SK-N-SH (cell line): ENCODE measurements around the gene HINT1. TPM values are rescaled to one million over a fixed set of nuclear protein-coding genes. Genes with fewer than 3 reads are reported as not detected.

Source experiments
- CTCF ChIA-PET: fragments of 300-600, 350-600 bp; formaldehyde crosslinking; extraction: SDS; loops from one replicate; lab custom pipeline; 2021; lab: Yijun Ruan, JAX
- POLR2A ChIA-PET: fragments of 350-600 bp; sonication (Branson Sonifier 250); formaldehyde crosslinking; extraction: SDS; loops from one replicate; lab custom pipeline; 2020; ENCODE audit warnings: antibody characterized with exemption, inconsistent platforms; lab: Yijun Ruan, JAX
- DNase-seq: peaks from one replicate; pipeline ENCODE4 v3.0.0; 2012
- H2AFZ ChIP-seq: fragments of 200-600 bp; sonication (generic); 2 replicates; pipeline ENCODE4 v1.8.1; 2016; ENCODE audit warnings: antibody characterized with exemption, mild to moderate bottlenecking, low read depth
- H3F3A ChIP-seq: fragments of 200-600 bp; sonication (generic); replicated peaks from 2 replicates; pipeline ENCODE3; 2016; ENCODE audit warnings: antibody characterized with exemption, mild to moderate bottlenecking; ENCODE audit not compliant: insufficient read depth
- H3K27ac ChIP-seq, 2 experiments: fragments of 200-500 bp in 1 of 2; fragments of 200-600 bp in 1 of 2; sonication (Bioruptor generic) in 1 of 2; sonication (generic), shearing (Covaris generic) in 1 of 2; 2 replicates each; pipeline versions ENCODE4 v1.5.1 to v1.6.1; 2014 to 2016; ENCODE audit warnings: low read depth in 2 of 2, inconsistent platforms in 1 of 2, low read length in 1 of 2, mild to moderate bottlenecking in 1 of 2, mixed read lengths in 1 of 2
- H3K27me3 ChIP-seq: fragments of 200-600 bp; sonication (generic), shearing (Covaris generic); 2 replicates; pipeline ENCODE4 v1.6.1; 2016; ENCODE audit warnings: mixed run types; ENCODE audit not compliant: insufficient read depth
- H3K36me3 ChIP-seq, 2 experiments: fragments of 200-500 bp in 1 of 2; fragments of 200-600 bp in 1 of 2; sonication (Bioruptor generic) in 1 of 2; sonication (generic) in 1 of 2; replicated peaks in 1 of 2; 2 replicates each; pipeline versions ENCODE3 to v1.5.1; 2014 to 2016; ENCODE audit warnings: low read length in 1 of 2, mild to moderate bottlenecking in 1 of 2; ENCODE audit not compliant: insufficient read depth in 2 of 2, control insufficient read depth in 1 of 2
- H3K4me1 ChIP-seq, 2 experiments: fragments of 200-500 bp in 1 of 2; fragments of 200-600 bp in 1 of 2; sonication (Bioruptor generic) in 1 of 2; sonication (generic), shearing (Covaris generic) in 1 of 2; 2 replicates each; pipeline versions ENCODE4 v1.5.1 to v1.6.1; 2014 to 2016; ENCODE audit warnings: low read depth in 1 of 2, low read length in 1 of 2, mixed run types in 1 of 2; ENCODE audit not compliant: insufficient read depth in 2 of 2, control insufficient read depth in 1 of 2
- H3K4me2 ChIP-seq: fragments of 200-600 bp; sonication (generic), shearing (Covaris generic); 2 replicates; pipeline ENCODE4 v1.6.1; 2017; ENCODE audit warnings: mixed run types
- H3K4me3 ChIP-seq, 2 experiments: fragments of 200-500 bp in 1 of 2; fragments of 200-600 bp in 1 of 2; sonication (Bioruptor generic) in 1 of 2; sonication (generic), shearing (Covaris generic) in 1 of 2; 2 replicates each; pipeline versions ENCODE4 v1.5.1 to v1.8.1; 2014 to 2016; ENCODE audit warnings: low read depth in 2 of 2, inconsistent platforms in 1 of 2, low read length in 1 of 2, mild to moderate bottlenecking in 1 of 2, mixed read lengths in 1 of 2, moderate library complexity in 1 of 2
- H3K79me2 ChIP-seq: fragments of 200-600 bp; sonication (generic); 2 replicates; pipeline ENCODE4 v1.8.1; 2017; ENCODE audit warnings: mild to moderate bottlenecking; ENCODE audit not compliant: insufficient read depth
- H3K9ac ChIP-seq: fragments of 200-600 bp; sonication (generic); 2 replicates; pipeline ENCODE4 v1.6.1; 2017; ENCODE audit warnings: mixed run types
- H3K9me2 ChIP-seq: fragments of 200-600 bp; sonication (generic); 2 replicates; pipeline ENCODE4 v1.6.1; 2017; ENCODE audit warnings: mixed run types
- H3K9me3 ChIP-seq: fragments of 200-600 bp; sonication (generic); 2 replicates; pipeline ENCODE4 v1.6.1; 2017; ENCODE audit warnings: mixed run types, mild to moderate bottlenecking, moderate library complexity
- H4K20me1 ChIP-seq: fragments of 200-600 bp; sonication (generic); 2 replicates; pipeline ENCODE4 v1.6.1; 2017; ENCODE audit warnings: mild to moderate bottlenecking, mixed run types; ENCODE audit not compliant: insufficient read depth
- CHD2 ChIP-seq: fragments of 150-350 bp; IDR thresholded peaks from 2 replicates; pipeline ENCODE4 v1.6.1; 2018; ENCODE audit warnings: low read length; ENCODE audit not compliant: partially characterized antibody
- ELF1 ChIP-seq: IDR thresholded peaks from 2 replicates; pipeline ENCODE4 v1.4.0; 2012
- GATA2 ChIP-seq: sonication (generic); formaldehyde crosslinking; IDR thresholded peaks from 2 replicates; pipeline ENCODE4 v1.5.0; 2020; ENCODE audit warnings: mild to moderate bottlenecking, missing genetic modification reagents
- MEF2A ChIP-seq: IDR thresholded peaks from 2 replicates; pipeline ENCODE4 v1.4.0; 2012; ENCODE audit warnings: low read depth, borderline replicate concordance
- MXI1 ChIP-seq: IDR thresholded peaks from 2 replicates; pipeline ENCODE4 v1.6.1; 2012; ENCODE audit warnings: mild to moderate bottlenecking, low read depth, low read length, improper control_type of control experiment
- NFIC ChIP-seq: IDR thresholded peaks from 2 replicates; pipeline ENCODE4 v1.4.0; 2012; ENCODE audit warnings: borderline replicate concordance
- PBX3 ChIP-seq: IDR thresholded peaks from 2 replicates; pipeline ENCODE4; 2012
- POLR2AphosphoS5 ChIP-seq: IDR thresholded peaks from 2 replicates; pipeline ENCODE4 v1.6.1; 2012; ENCODE audit warnings: low read depth, low read length
- RCOR1 ChIP-seq: fragments of 150-350 bp; IDR thresholded peaks from 2 replicates; pipeline ENCODE4 v1.6.1; 2017; ENCODE audit warnings: antibody characterized with exemption, low read length
- RFX5 ChIP-seq: IDR thresholded peaks from 2 replicates; pipeline ENCODE4 v1.6.1; 2012; ENCODE audit warnings: mild to moderate bottlenecking, improper control_type of control experiment, low read length
- RXRA ChIP-seq: IDR thresholded peaks from 2 replicates; pipeline ENCODE4 v1.4.0; 2012; ENCODE audit warnings: low read depth, mild to moderate bottlenecking, borderline replicate concordance
- SIN3A ChIP-seq: IDR thresholded peaks from 2 replicates; pipeline ENCODE4 v1.6.1; 2012; ENCODE audit warnings: low read depth, mild to moderate bottlenecking, low read length, moderate library complexity, borderline replicate concordance
- SMC3 ChIP-seq: IDR thresholded peaks from 2 replicates; pipeline ENCODE4 v1.6.1; 2012; ENCODE audit warnings: low read depth, low read length, improper control_type of control experiment
- TCF12 ChIP-seq: IDR thresholded peaks from 2 replicates; pipeline ENCODE4 v1.4.0; 2012
- TEAD4 ChIP-seq: IDR thresholded peaks from 2 replicates; pipeline ENCODE4 v1.4.0; 2012; ENCODE audit warnings: mild to moderate bottlenecking, borderline replicate concordance; ENCODE audit not compliant: insufficient read depth
- YY1 ChIP-seq: IDR thresholded peaks from 2 replicates; pipeline ENCODE4 v1.4.0; 2012; ENCODE audit warnings: low read depth, mild to moderate bottlenecking
- WGBS: methylation state at CpG from one replicate; pipeline ENCODE4 v1.1.6; 2017; ENCODE audit warnings: low lambda C conversion rate; 5-methylcytosine and 5-hydroxymethylcytosine counted together
- polyA plus RNA-seq, 3 experiments: library from polyadenylated mRNA; depleted of rRNA; stranded (reverse); fragments of >200 nt; gene quantifications; 2 replicates each; pipeline ENCODE4 v1.2.3, GENCODE V29; 2012
- TF ChIP-seq, protein P1 (sequence below): fragments of 150-350 bp; IDR thresholded peaks from 2 replicates; pipeline ENCODE4 v1.6.1; 2016; ENCODE audit warnings: mild to moderate bottlenecking, low read depth, low read length
- TF ChIP-seq, protein P2 (sequence below): IDR thresholded peaks from 2 replicates; pipeline ENCODE4 v1.4.0; 2012; ENCODE audit warnings: low read depth

HINT1 gene
- polyA plus RNA-seq, 1 of the 3 experiments (the other 2 are of a cell fraction), result 385 TPM

DNA sequence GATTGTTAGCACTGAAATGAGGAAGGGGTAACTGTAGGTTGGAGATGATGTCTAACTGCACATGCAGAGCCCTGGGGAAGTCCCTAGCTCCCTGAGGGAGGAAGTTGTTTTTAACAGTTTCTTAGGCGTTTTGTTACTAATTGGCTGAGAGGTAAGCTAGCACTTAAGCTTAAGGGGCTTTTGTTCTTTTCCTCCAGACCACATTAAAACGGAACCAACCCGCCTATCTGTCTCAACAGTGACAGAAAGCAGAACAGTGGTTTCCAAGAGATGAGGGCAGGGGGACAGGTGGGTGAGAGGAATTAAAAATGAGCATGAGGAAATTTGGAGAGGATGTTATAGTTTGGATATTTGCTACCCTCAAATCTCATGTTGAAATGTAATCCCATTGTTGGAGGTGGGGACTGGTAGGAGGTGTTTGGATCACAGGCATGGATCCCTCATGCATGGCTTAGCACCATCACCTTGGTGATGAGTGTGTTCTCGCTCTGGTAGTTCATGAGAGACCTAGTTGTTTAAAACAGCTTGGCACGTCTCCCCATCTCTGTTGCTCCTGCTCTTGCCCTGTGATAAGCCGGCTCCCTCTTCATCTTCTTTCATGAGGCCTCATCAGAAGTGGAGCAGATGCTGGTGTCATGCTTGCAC, 44.6 kb upstream of the HINT1 start:
- 75% methylated on average over 6 of the region's 6 CpGs for WGBS
- Histone ChIP-seq H3K36me3 (no peaks in the 10 kb centered on the region), H3K4me1 (peaks cover 0 to 2% of the 10 kb centered on the region in 2 experiments; a peak in 1 of 4 replicates), H3K27me3 (no peaks in the 10 kb centered on the region), H3K79me2 (no peaks in the 10 kb centered on the region), H2AFZ (no peak overlapping the region), H3F3A (no peaks in the 10 kb centered on the region), H3K27ac (no peak overlapping the region), H3K4me3 (no peak overlapping the region), H3K9ac (no peak overlapping the region), H3K9me2 (no peaks in the 10 kb centered on the region), H3K9me3 (no peaks in the 10 kb centered on the region), H3K4me2 (no peak overlapping the region), H4K20me1 (no peaks in the 10 kb centered on the region)
- no peak for DNase-seq
- ChIA-PET CTCF (interaction anchor here (1.0 kb wide), 1 partner anchor 10 kb away, joined by 3 read pairs; no protein-coding TSS in a partner anchor), POLR2A (interaction anchor here (0.5 kb wide), 1 partner anchor 24 kb away, joined by 3 read pairs; no protein-coding TSS in a partner anchor)
- TF ChIP-seq SIN3A (no peak), RCOR1 (no peak), TCF12 (no peak), RXRA (no peak), GATA2 (CRISPR knock-in tag) (no peak), ELF1 (no peak), POLR2AphosphoS5 (no peak), PBX3 (no peak), RFX5 (no peak), CHD2 (no peak), MXI1 (no peak), TEAD4 (no peak), NFIC (no peak), YY1 (no peak), MEF2A (no peak), SMC3 (no peak)
- TF ChIP-seq, protein P1, sequence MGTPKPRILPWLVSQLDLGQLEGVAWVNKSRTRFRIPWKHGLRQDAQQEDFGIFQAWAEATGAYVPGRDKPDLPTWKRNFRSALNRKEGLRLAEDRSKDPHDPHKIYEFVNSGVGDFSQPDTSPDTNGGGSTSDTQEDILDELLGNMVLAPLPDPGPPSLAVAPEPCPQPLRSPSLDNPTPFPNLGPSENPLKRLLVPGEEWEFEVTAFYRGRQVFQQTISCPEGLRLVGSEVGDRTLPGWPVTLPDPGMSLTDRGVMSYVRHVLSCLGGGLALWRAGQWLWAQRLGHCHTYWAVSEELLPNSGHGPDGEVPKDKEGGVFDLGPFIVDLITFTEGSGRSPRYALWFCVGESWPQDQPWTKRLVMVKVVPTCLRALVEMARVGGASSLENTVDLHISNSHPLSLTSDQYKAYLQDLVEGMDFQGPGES, result no peak
- TF ChIP-seq, protein P2, sequence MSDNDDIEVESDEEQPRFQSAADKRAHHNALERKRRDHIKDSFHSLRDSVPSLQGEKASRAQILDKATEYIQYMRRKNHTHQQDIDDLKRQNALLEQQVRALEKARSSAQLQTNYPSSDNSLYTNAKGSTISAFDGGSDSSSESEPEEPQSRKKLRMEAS, result no peak
